Measurements from ENCODE around the gene HYLS1. TPM values are rescaled to one million over a fixed set of nuclear protein-coding genes. Genes with fewer than 3 reads are reported as not detected.

The HYLS1 gene
- total and polyA plus RNA-seq, 9 of the 15 experiments (the other 6 are each of a cell fraction or from before 2014, with no cell fraction given), result 2.7 to 8.2 (median 4.8) TPM

DNA sequence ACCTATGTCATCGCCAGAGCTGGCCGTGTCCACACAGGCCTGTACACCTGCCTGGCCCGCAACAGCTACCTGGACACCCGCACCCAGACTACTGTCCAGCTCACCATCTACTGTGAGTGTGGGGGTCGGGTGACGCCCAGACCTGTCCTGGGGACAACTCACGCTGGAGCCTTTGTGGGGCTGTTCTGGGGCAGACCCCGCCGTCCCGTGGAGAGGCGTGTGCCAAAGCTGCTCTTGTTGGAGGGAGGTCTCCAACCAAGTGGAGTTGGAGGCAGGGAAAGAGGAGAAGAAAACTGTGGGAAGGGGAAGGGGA, 62.7 kb downstream of the HYLS1 start (continued):
- no peak for TF ChIP-seq UBTF (IDR thresholded peaks at IDR 0.05; ENCODE audit: borderline replicate concordance in 1 of 2, low read depth in 2 of 2, low read length in 2 of 2)
- TF ChIP-seq, protein P1, sequence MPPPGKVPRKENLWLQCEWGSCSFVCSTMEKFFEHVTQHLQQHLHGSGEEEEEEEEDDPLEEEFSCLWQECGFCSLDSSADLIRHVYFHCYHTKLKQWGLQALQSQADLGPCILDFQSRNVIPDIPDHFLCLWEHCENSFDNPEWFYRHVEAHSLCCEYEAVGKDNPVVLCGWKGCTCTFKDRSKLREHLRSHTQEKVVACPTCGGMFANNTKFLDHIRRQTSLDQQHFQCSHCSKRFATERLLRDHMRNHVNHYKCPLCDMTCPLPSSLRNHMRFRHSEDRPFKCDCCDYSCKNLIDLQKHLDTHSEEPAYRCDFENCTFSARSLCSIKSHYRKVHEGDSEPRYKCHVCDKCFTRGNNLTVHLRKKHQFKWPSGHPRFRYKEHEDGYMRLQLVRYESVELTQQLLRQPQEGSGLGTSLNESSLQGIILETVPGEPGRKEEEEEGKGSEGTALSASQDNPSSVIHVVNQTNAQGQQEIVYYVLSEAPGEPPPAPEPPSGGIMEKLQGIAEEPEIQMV (tag; conservative IDR thresholded peaks at IDR 0.05; ENCODE audit: low read depth), result no peak
- TF ChIP-seq POLR2B (IDR thresholded peaks at IDR 0.05; ENCODE audit: low read depth, partially characterized antibody), result no peak
- no peak for TF ChIP-seq CREB3 (tag; conservative IDR thresholded peaks at IDR 0.05; ENCODE audit: low read depth)

Other genes starting within 250 kb of the HYLS1 start
Only the 7 nearest of the 9 such genes appear.
- not detected in 2 replicates for gene PATE1, start 141.4 kb upstream of the HYLS1 start, total RNA-seq (2014; rRNA removed)
- gene PATE1, start 141.4 kb upstream of the HYLS1 start, total RNA-seq (2014; rRNA removed; fragmentation: Illumina TruSeq; extraction: Trizol), result not detected in 2 replicates
- gene PATE1, start 141.4 kb upstream of the HYLS1 start, total RNA-seq (2015; rRNA removed; fragmentation: Illumina TruSeq; extraction: Trizol), result not detected in 2 replicates
- not detected in 2 replicates for gene PATE1, start 141.4 kb upstream of the HYLS1 start, total RNA-seq (2021)
- not detected in 2 replicates for gene PATE1, start 141.4 kb upstream of the HYLS1 start, polyA plus RNA-seq (2011; rRNA removed)
- gene PATE1, start 141.4 kb upstream of the HYLS1 start, polyA plus RNA-seq (2014; fragmentation: Illumina TruSeq; extraction: Trizol), result not detected in 2 replicates
- gene PATE1, start 141.4 kb upstream of the HYLS1 start, polyA plus RNA-seq (2014; fragmentation: Nextera tagmentation; extraction: Ambion mirVana), result not detected
- not detected in 2 replicates for gene PATE1, start 141.4 kb upstream of the HYLS1 start, polyA plus RNA-seq (2014; rRNA removed)
- gene PATE2, start 108.8 kb upstream of the HYLS1 start, total RNA-seq (2014; rRNA removed), result not detected in 2 replicates
- gene PATE2, start 108.8 kb upstream of the HYLS1 start, total RNA-seq (2014; rRNA removed; fragmentation: Illumina TruSeq; extraction: Trizol), result not detected in 2 replicates
- not detected in 2 replicates for gene PATE2, start 108.8 kb upstream of the HYLS1 start, total RNA-seq (2015; rRNA removed; fragmentation: Illumina TruSeq; extraction: Trizol)
- gene PATE2, start 108.8 kb upstream of the HYLS1 start, total RNA-seq (2021), result not detected in 2 replicates
- gene PATE2, start 108.8 kb upstream of the HYLS1 start, polyA plus RNA-seq (2011; rRNA removed), result not detected in 2 replicates
- gene PATE2, start 108.8 kb upstream of the HYLS1 start, polyA plus RNA-seq (2014; fragmentation: Illumina TruSeq; extraction: Trizol), result not detected in 2 replicates
- not detected for gene PATE2, start 108.8 kb upstream of the HYLS1 start, polyA plus RNA-seq (2014; fragmentation: Nextera tagmentation; extraction: Ambion mirVana)
- gene PATE2, start 108.8 kb upstream of the HYLS1 start, polyA plus RNA-seq (2014; rRNA removed), result 0.05 TPM in 1 of 2 replicates, not detected in the other
- not detected in 2 replicates for gene PATE3, start 99.5 kb upstream of the HYLS1 start, total RNA-seq (2014; rRNA removed)
- not detected in 2 replicates for gene PATE3, start 99.5 kb upstream of the HYLS1 start, total RNA-seq (2014; rRNA removed; fragmentation: Illumina TruSeq; extraction: Trizol)
- gene PATE3, start 99.5 kb upstream of the HYLS1 start, total RNA-seq (2015; rRNA removed; fragmentation: Illumina TruSeq; extraction: Trizol), result not detected in 2 replicates
- gene PATE3, start 99.5 kb upstream of the HYLS1 start, total RNA-seq (2021), result not detected in 2 replicates
- gene PATE3, start 99.5 kb upstream of the HYLS1 start, polyA plus RNA-seq (2011; rRNA removed), result not detected in 2 replicates
- gene PATE3, start 99.5 kb upstream of the HYLS1 start, polyA plus RNA-seq (2014; fragmentation: Illumina TruSeq; extraction: Trizol), result not detected in 2 replicates
- not detected for gene PATE3, start 99.5 kb upstream of the HYLS1 start, polyA plus RNA-seq (2014; fragmentation: Nextera tagmentation; extraction: Ambion mirVana)
- gene PATE3, start 99.5 kb upstream of the HYLS1 start, polyA plus RNA-seq (2014; rRNA removed), result not detected in 2 replicates
- not detected in 2 replicates for gene PATE4, start 54.4 kb upstream of the HYLS1 start, total RNA-seq (2014; rRNA removed)
- gene PATE4, start 54.4 kb upstream of the HYLS1 start, total RNA-seq (2014; rRNA removed; fragmentation: Illumina TruSeq; extraction: Trizol), result not detected in 2 replicates
- gene PATE4, start 54.4 kb upstream of the HYLS1 start, total RNA-seq (2015; rRNA removed; fragmentation: Illumina TruSeq; extraction: Trizol), result not detected in 2 replicates
- not detected in 2 replicates for gene PATE4, start 54.4 kb upstream of the HYLS1 start, total RNA-seq (2021)
- gene PATE4, start 54.4 kb upstream of the HYLS1 start, polyA plus RNA-seq (2011; rRNA removed), result not detected in 2 replicates
- gene PATE4, start 54.4 kb upstream of the HYLS1 start, polyA plus RNA-seq (2014; fragmentation: Illumina TruSeq; extraction: Trizol), result not detected in 2 replicates
- not detected for gene PATE4, start 54.4 kb upstream of the HYLS1 start, polyA plus RNA-seq (2014; fragmentation: Nextera tagmentation; extraction: Ambion mirVana)
- gene PATE4, start 54.4 kb upstream of the HYLS1 start, polyA plus RNA-seq (2014; rRNA removed), result not detected in 2 replicates
- 16.4 and 18.4 TPM in 2 replicates for gene PUS3, start 15.5 kb downstream of the HYLS1 start, total RNA-seq (2014; rRNA removed)
- gene PUS3, start 15.5 kb downstream of the HYLS1 start, total RNA-seq (2014; rRNA removed; fragmentation: Illumina TruSeq; extraction: Trizol), result 40.6 and 46.2 TPM in 2 replicates
- 28.4 and 35.9 TPM in 2 replicates for gene PUS3, start 15.5 kb downstream of the HYLS1 start, total RNA-seq (2015; rRNA removed; fragmentation: Illumina TruSeq; extraction: Trizol)
- 19.1 and 22.5 TPM in 2 replicates for gene PUS3, start 15.5 kb downstream of the HYLS1 start, total RNA-seq (2021)
- 7.8 and 16.5 TPM in 2 replicates for gene PUS3, start 15.5 kb downstream of the HYLS1 start, polyA plus RNA-seq (2011; rRNA removed)
- 25.9 and 39.0 TPM in 2 replicates for gene PUS3, start 15.5 kb downstream of the HYLS1 start, polyA plus RNA-seq (2014; fragmentation: Illumina TruSeq; extraction: Trizol)
- 10 to 100 TPM; 39.6 to 49.2 TPM for gene PUS3, start 15.5 kb downstream of the HYLS1 start, polyA plus RNA-seq (2014; fragmentation: Nextera tagmentation; extraction: Ambion mirVana)
- gene PUS3, start 15.5 kb downstream of the HYLS1 start, polyA plus RNA-seq (2014; rRNA removed), result 15.6 and 25.4 TPM in 2 replicates
- gene DDX25, start 16.8 kb downstream of the HYLS1 start, total RNA-seq (2014; rRNA removed), result not detected in 2 replicates
- gene DDX25, start 16.8 kb downstream of the HYLS1 start, total RNA-seq (2014; rRNA removed; fragmentation: Illumina TruSeq; extraction: Trizol), result not detected in 2 replicates
- not detected in 2 replicates for gene DDX25, start 16.8 kb downstream of the HYLS1 start, total RNA-seq (2015; rRNA removed; fragmentation: Illumina TruSeq; extraction: Trizol)
- gene DDX25, start 16.8 kb downstream of the HYLS1 start, total RNA-seq (2021), result not detected in 2 replicates
- gene DDX25, start 16.8 kb downstream of the HYLS1 start, polyA plus RNA-seq (2011; rRNA removed), result not detected in 2 replicates
- gene DDX25, start 16.8 kb downstream of the HYLS1 start, polyA plus RNA-seq (2014; fragmentation: Illumina TruSeq; extraction: Trizol), result not detected in 2 replicates
- not detected for gene DDX25, start 16.8 kb downstream of the HYLS1 start, polyA plus RNA-seq (2014; fragmentation: Nextera tagmentation; extraction: Ambion mirVana)
- not detected in 2 replicates for gene DDX25, start 16.8 kb downstream of the HYLS1 start, polyA plus RNA-seq (2014; rRNA removed)
- gene VSIG10L2, start 58.4 kb downstream of the HYLS1 start, total RNA-seq (2014; rRNA removed), result not detected in 2 replicates
- gene VSIG10L2, start 58.4 kb downstream of the HYLS1 start, total RNA-seq (2014; rRNA removed; fragmentation: Illumina TruSeq; extraction: Trizol), result not detected in 2 replicates
- gene VSIG10L2, start 58.4 kb downstream of the HYLS1 start, total RNA-seq (2015; rRNA removed; fragmentation: Illumina TruSeq; extraction: Trizol), result not detected in 2 replicates
- not detected in 2 replicates for gene VSIG10L2, start 58.4 kb downstream of the HYLS1 start, total RNA-seq (2021)
- gene VSIG10L2, start 58.4 kb downstream of the HYLS1 start, polyA plus RNA-seq (2011; rRNA removed), result not detected in 2 replicates
- gene VSIG10L2, start 58.4 kb downstream of the HYLS1 start, polyA plus RNA-seq (2014; fragmentation: Illumina TruSeq; extraction: Trizol), result not detected in 2 replicates
- not detected for gene VSIG10L2, start 58.4 kb downstream of the HYLS1 start, polyA plus RNA-seq (2014; fragmentation: Nextera tagmentation; extraction: Ambion mirVana)
- gene VSIG10L2, start 58.4 kb downstream of the HYLS1 start, polyA plus RNA-seq (2014; rRNA removed), result not detected in 2 replicates

Measured in K562 (cell line).